ENCODE data around the gene BCR.

Gene BCR

GRCh38 chr22:23237201-23237798 is 57.0 kb downstream of the BCR start:
- Histone ChIP-seq H3K4me2 (ENCODE audit: low read depth, low read length, poor library complexity, severe bottlenecking) (no peak overlapping the region), H3K9me2 (replicated peaks; ENCODE audit: insufficient read depth, low read length) (no peaks in the 10 kb centered on the region), H3K9me3 (ENCODE audit: insufficient read depth, low read length) (no peaks in the 10 kb centered on the region), H3K27me3 (ENCODE audit: low read length) (no peaks in the 10 kb centered on the region), H2AFZ (ENCODE audit: low read depth, low read length, severe bottlenecking) (no peak overlapping the region), H4K20me1 (ENCODE audit: low read depth, low read length) (no peaks in the 10 kb centered on the region), H3K27ac (ENCODE audit: low read depth, low read length) (no peak overlapping the region), H3F3A (ENCODE audit: insufficient read depth) (no peaks in the 10 kb centered on the region), H3K9ac (ENCODE audit: low read length) (no peak overlapping the region), H3K79me2 (ENCODE audit: insufficient read depth, low read length) (no peaks in the 10 kb centered on the region), H3K4me3 (ENCODE audit: insufficient read depth, low read length, poor library complexity, severe bottlenecking) (no peak overlapping the region), H3K36me3 (ENCODE audit: low read length) (no peaks in the 10 kb centered on the region)
- TF ChIP-seq EZH2phosphoT487 (conservative IDR thresholded peaks at IDR 0.05; ENCODE audit: low read length), result no peak
- TF ChIP-seq CTCF (IDR thresholded peaks at IDR 0.05; ENCODE audit: insufficient read depth, low read length, poor library complexity, severe bottlenecking), result no peak

GRCh38 chr22:23237841-23238240 is 57.5 kb downstream of the BCR start:
- TF ChIP-seq EZH2phosphoT487 (conservative IDR thresholded peaks at IDR 0.05; ENCODE audit: low read length), result no peak
- no peak for TF ChIP-seq CTCF (IDR thresholded peaks at IDR 0.05; ENCODE audit: insufficient read depth, low read length, poor library complexity, severe bottlenecking)
- Histone ChIP-seq H3K27ac (ENCODE audit: low read depth, low read length) (no peak overlapping the region), H3F3A (ENCODE audit: insufficient read depth) (no peaks in the 10 kb centered on the region), H3K9ac (ENCODE audit: low read length) (no peak overlapping the region), H4K20me1 (ENCODE audit: low read depth, low read length) (no peaks in the 10 kb centered on the region), H3K79me2 (ENCODE audit: insufficient read depth, low read length) (no peaks in the 10 kb centered on the region), H3K4me3 (ENCODE audit: insufficient read depth, low read length, poor library complexity, severe bottlenecking) (no peak overlapping the region), H3K4me2 (ENCODE audit: low read depth, low read length, poor library complexity, severe bottlenecking) (no peak overlapping the region), H3K9me3 (ENCODE audit: insufficient read depth, low read length) (no peaks in the 10 kb centered on the region), H3K27me3 (ENCODE audit: low read length) (no peaks in the 10 kb centered on the region), H3K36me3 (ENCODE audit: low read length) (no peaks in the 10 kb centered on the region), H2AFZ (ENCODE audit: low read depth, low read length, severe bottlenecking) (no peak overlapping the region), H3K9me2 (replicated peaks; ENCODE audit: insufficient read depth, low read length) (no peaks in the 10 kb centered on the region)

GRCh38 chr22:23238707-23239106 is 58.4 kb downstream of the BCR start:
- Histone ChIP-seq H4K20me1 (ENCODE audit: low read depth, low read length) (no peaks in the 10 kb centered on the region), H3K79me2 (ENCODE audit: insufficient read depth, low read length) (no peaks in the 10 kb centered on the region)
- TF ChIP-seq EZH2phosphoT487 (conservative IDR thresholded peaks at IDR 0.05; ENCODE audit: low read length) (no peak), CTCF (IDR thresholded peaks at IDR 0.05; ENCODE audit: insufficient read depth, low read length, poor library complexity, severe bottlenecking) (no peak)

More at GRCh38 chr22:23238707-23239106, 58.4 kb downstream of the BCR start:
- Histone ChIP-seq H3K27ac (ENCODE audit: low read depth, low read length) (no peak overlapping the region), H3K4me3 (ENCODE audit: insufficient read depth, low read length, poor library complexity, severe bottlenecking) (no peak overlapping the region), H2AFZ (ENCODE audit: low read depth, low read length, severe bottlenecking) (no peak overlapping the region), H3K36me3 (ENCODE audit: low read length) (no peaks in the 10 kb centered on the region), H3F3A (ENCODE audit: insufficient read depth) (no peaks in the 10 kb centered on the region), H3K9me3 (ENCODE audit: insufficient read depth, low read length) (no peaks in the 10 kb centered on the region), H3K9ac (ENCODE audit: low read length) (no peak overlapping the region), H3K9me2 (replicated peaks; ENCODE audit: insufficient read depth, low read length) (no peaks in the 10 kb centered on the region), H3K27me3 (ENCODE audit: low read length) (no peaks in the 10 kb centered on the region), H3K4me2 (ENCODE audit: low read depth, low read length, poor library complexity, severe bottlenecking) (no peak overlapping the region)
